OCI-LY3 (cell line): Measurements from ENCODE around the gene ARX.

Source experiments
- CTCF ChIP-seq: fragments of 200-600, 300-600 bp; sonication (generic); IDR thresholded peaks from 2 replicates; pipeline ENCODE4 v1.5.1; 2014; ENCODE audit warnings: antibody characterized with exemption, low read length, low read depth
- EZH2phosphoT487 ChIP-seq: fragments of 200-600 bp; shearing (Covaris generic); IDR thresholded peaks from 2 replicates; pipeline ENCODE4 v1.6.1; 2018; ENCODE audit warnings: antibody characterized with exemption, mixed run types, low read depth

- TF ChIP-seq CTCF (no peak), EZH2phosphoT487 (no peak)
These were observed 43.5 kb upstream of the ARX start for GRCh38 chrX:25059273-25059672.
